WTC11 (cell line): ENCODE data around the gene CROCC.
A peak's percentile ranks its signal among the peaks of the same experiment; 100 is the strongest.

Source experiments
- ATF1 ChIP-seq: sonication (generic); formaldehyde crosslinking; IDR thresholded peaks from 2 replicates; pipeline ENCODE4 v1.8.1; 2023; ENCODE audit warnings: mild to moderate bottlenecking, moderate library complexity, missing genetic modification reagents
- ATF3 ChIP-seq: sonication (generic); formaldehyde crosslinking; conservative IDR thresholded peaks from 2 replicates; pipeline ENCODE4 v1.8.1; 2022; ENCODE audit warnings: mild to moderate bottlenecking, missing genetic modification reagents
- CTCF ChIP-seq: fragments of 200-600 bp; IDR thresholded peaks from 2 replicates; pipeline ENCODE4 v1.8.0; 2022; ENCODE audit warnings: antibody characterized with exemption
- TEAD4 ChIP-seq: sonication (generic); formaldehyde crosslinking; IDR thresholded peaks from 2 replicates; pipeline ENCODE4 v1.8.0; 2022; ENCODE audit warnings: mild to moderate bottlenecking, missing genetic modification reagents
- ZNF317 ChIP-seq: sonication (generic); formaldehyde crosslinking; IDR thresholded peaks from 2 replicates; pipeline ENCODE4 v1.8.1; 2023; ENCODE audit warnings: low read depth, mild to moderate bottlenecking, moderate library complexity, missing genetic modification reagents, borderline replicate concordance
- TF ChIP-seq, protein P1 (sequence below): sonication (generic); formaldehyde crosslinking; conservative IDR thresholded peaks from 2 replicates; pipeline ENCODE4 v1.8.1; 2023; ENCODE audit warnings: mild to moderate bottlenecking, low read depth, missing genetic modification reagents, moderate library complexity

DNA sequence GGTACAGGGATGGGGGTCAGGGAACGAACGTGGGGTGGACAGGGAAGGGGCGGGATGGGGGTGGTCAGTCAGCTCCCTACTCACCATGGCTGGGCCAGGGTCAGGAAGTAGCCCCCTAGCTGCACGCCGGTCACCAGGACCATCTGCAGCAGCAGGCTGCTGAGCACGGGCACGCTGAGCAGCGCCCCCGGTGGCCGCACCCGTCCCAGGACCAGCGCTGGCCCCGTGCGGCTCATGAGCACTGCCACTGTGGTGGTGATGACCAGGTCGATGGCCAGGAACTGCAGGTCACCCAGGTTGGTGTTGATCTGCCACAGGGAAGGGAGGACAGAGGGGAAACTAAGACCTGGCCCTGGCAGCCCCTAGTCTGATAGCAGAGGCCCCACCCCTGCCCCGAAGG lies 65.2 kb downstream of the CROCC start:
- TF ChIP-seq ATF3 (CRISPR knock-in tag), result no peak
- no peak for TF ChIP-seq ATF1 (CRISPR knock-in tag)
- TF ChIP-seq, protein P1, sequence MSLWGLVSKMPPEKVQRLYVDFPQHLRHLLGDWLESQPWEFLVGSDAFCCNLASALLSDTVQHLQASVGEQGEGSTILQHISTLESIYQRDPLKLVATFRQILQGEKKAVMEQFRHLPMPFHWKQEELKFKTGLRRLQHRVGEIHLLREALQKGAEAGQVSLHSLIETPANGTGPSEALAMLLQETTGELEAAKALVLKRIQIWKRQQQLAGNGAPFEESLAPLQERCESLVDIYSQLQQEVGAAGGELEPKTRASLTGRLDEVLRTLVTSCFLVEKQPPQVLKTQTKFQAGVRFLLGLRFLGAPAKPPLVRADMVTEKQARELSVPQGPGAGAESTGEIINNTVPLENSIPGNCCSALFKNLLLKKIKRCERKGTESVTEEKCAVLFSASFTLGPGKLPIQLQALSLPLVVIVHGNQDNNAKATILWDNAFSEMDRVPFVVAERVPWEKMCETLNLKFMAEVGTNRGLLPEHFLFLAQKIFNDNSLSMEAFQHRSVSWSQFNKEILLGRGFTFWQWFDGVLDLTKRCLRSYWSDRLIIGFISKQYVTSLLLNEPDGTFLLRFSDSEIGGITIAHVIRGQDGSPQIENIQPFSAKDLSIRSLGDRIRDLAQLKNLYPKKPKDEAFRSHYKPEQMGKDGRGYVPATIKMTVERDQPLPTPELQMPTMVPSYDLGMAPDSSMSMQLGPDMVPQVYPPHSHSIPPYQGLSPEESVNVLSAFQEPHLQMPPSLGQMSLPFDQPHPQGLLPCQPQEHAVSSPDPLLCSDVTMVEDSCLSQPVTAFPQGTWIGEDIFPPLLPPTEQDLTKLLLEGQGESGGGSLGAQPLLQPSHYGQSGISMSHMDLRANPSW (CRISPR knock-in tag), result no peak
- TF ChIP-seq CTCF, result peak; percentile 76
- TF ChIP-seq ZNF317 (CRISPR knock-in tag), result no peak
- no peak for TF ChIP-seq TEAD4
